Measurements from ENCODE around the gene LORICRIN.

LORICRIN gene

GRCh38 chr1:153231785-153232184 lies 27.7 kb upstream of the LORICRIN start:
- TF ChIP-seq ZFX (IDR thresholded peaks at IDR 0.05; ENCODE audit: borderline replicate concordance) (no peak), CTCF (IDR thresholded peaks at IDR 0.05) (no peak)
- H3K27ac ChIP-seq = no peak overlapping the region

GRCh38 chr1:153232553-153232952 lies 26.9 kb upstream of the LORICRIN start:
- no peak overlapping the region for H3K27ac ChIP-seq
- TF ChIP-seq CTCF (IDR thresholded peaks at IDR 0.05) (no peak), ZFX (IDR thresholded peaks at IDR 0.05; ENCODE audit: borderline replicate concordance) (no peak)

DNA sequence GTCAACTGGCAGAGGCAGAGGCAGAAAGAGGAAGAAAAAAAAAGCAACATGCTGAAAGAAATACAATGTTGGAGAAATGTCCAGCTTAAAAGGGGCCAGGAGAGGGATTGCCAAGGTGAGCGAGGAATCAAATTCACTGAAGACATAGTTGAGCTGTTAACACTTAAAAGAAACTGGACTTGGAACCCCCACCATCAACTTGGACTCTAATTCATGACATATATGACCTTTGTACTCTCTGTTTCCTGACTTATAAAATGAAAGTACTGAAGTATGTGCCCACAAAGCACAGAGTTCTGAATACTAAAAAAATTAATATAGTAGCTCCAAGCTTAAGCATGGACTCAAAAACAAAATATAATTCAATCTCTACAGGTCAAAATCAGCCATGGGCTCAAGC lies 26.0 kb upstream of the LORICRIN start:
- TF ChIP-seq ZFX (IDR thresholded peaks at IDR 0.05; ENCODE audit: borderline replicate concordance) = no peak
- no peak for TF ChIP-seq CTCF (IDR thresholded peaks at IDR 0.05)
- H3K27ac ChIP-seq = no peak overlapping the region

DNA sequence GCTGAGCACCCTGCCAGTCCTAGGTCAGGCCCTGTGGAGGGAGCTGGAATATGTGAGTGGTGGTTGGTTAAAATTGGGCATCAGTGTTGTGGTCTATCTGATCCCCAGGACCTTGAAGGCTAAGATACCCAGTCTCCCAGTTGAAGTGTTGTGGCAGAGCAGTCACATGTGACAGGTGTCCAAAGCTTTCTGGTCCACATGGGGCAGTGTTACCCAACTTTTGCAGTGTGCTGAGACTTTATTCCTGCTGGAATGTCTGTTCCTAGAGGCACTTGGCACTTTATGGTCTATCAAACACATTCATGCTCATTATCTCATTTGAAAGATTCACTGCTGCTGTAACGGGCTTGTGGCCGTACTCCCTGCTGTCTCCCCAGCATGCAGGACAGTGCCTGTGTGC lies 21.0 kb upstream of the LORICRIN start:
- TF ChIP-seq CTCF (IDR thresholded peaks at IDR 0.05) (0 out of 2 replicates have a peak, but pooled peaks have one; percentile 6), ZFX (IDR thresholded peaks at IDR 0.05; ENCODE audit: borderline replicate concordance) (no peak)
- H3K27ac ChIP-seq = no peak overlapping the region

GRCh38 chr1:153242160-153242559 lies 17.3 kb upstream of the LORICRIN start:
- H3K27ac ChIP-seq = no peak overlapping the region
- no peak for TF ChIP-seq CTCF (IDR thresholded peaks at IDR 0.05)
- TF ChIP-seq ZFX (IDR thresholded peaks at IDR 0.05; ENCODE audit: borderline replicate concordance) = no peak

DNA sequence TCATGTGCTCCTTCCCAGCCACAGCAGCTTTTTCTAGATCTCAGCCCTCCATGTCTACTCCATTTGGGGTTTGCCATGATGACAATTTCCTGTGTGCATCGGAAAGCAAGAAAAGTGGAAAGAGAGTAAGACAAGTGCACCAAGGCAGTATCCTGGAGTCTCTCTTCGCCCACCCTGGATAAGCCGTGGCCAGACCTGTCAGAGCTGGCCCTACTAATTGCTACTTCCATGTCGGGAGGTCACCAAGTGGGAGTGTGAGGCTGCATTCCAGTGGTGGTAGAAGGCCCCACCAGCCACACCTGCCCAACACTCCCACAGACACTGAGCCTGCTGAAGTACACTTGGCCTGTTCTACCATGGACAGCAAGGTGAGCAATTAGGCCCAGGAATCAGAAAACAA lies 14.0 kb upstream of the LORICRIN start:
- no peak overlapping the region for H3K27ac ChIP-seq
- TF ChIP-seq ZFX (IDR thresholded peaks at IDR 0.05; ENCODE audit: borderline replicate concordance) (no peak), CTCF (IDR thresholded peaks at IDR 0.05) (no peak)

DNA sequence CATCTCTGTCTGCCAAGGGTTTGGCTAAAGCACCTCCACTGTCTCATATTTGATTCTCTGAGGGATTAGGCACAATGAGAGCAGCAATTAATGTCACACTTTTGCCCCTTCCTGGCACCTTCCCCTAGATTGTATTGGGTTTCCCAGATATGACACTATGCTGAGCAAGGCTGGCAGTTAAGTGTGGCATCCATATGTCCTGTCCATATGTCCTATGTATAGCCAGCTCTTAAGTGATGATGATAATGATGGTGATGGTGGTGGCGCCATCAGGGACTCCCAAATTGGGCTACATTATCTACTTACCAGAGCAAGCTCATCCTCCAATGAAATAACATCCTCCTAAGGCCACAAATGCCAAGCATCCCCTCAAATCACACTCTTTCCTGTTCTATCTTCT lies 13.5 kb upstream of the LORICRIN start:
- no peak for TF ChIP-seq CTCF (IDR thresholded peaks at IDR 0.05)
- no peak for TF ChIP-seq ZFX (IDR thresholded peaks at IDR 0.05; ENCODE audit: borderline replicate concordance)
- no peak overlapping the region for H3K27ac ChIP-seq
